Immature natural killer cell (primary cell): ENCODE data around the gene ABCG1. TPM values are rescaled to one million over a fixed set of nuclear protein-coding genes. Genes with fewer than 3 reads are reported as not detected.
A peak's percentile ranks its signal among the peaks of the same experiment; 100 is the strongest.

ENCODE experiments used
- DNase-seq, 3 donors: peaks; one replicate each; pipeline ENCODE4 v3.0.0; 2022; ENCODE audit warnings: mixed read lengths in 1 of 3
- H3K27ac Mint-ChIP-seq, 6 donors: one replicate each; pipeline ENCODE4 v1.8.0; 2020; ENCODE audit warnings: mixed read lengths in 6 of 6, mild to moderate bottlenecking in 5 of 6, inconsistent platforms in 4 of 6, moderate library complexity in 3 of 6
- H3K27me3 Mint-ChIP-seq, 3 donors: one replicate each; pipeline ENCODE4 v1.8.0; 2020 to 2021; ENCODE audit warnings: low read depth in 3 of 3, mild to moderate bottlenecking in 3 of 3, mixed read lengths in 3 of 3, moderate library complexity in 3 of 3, inconsistent platforms in 1 of 3
- H3K36me3 Mint-ChIP-seq, 3 donors: one replicate each; pipeline ENCODE4 v1.8.0; 2020; ENCODE audit warnings: mixed read lengths in 3 of 3, inconsistent platforms in 2 of 3, mild to moderate bottlenecking in 2 of 3
- H3K4me1 Mint-ChIP-seq, 2 donors: one replicate each; pipeline ENCODE4 v1.8.0; 2020; ENCODE audit warnings: inconsistent platforms in 2 of 2, mild to moderate bottlenecking in 2 of 2, mixed read lengths in 2 of 2, moderate library complexity in 1 of 2
- H3K4me3 Mint-ChIP-seq, 5 donors: one replicate each; pipeline ENCODE4 v1.8.0; 2020; ENCODE audit warnings: mild to moderate bottlenecking in 5 of 5, mixed read lengths in 5 of 5, inconsistent platforms in 3 of 5, moderate library complexity in 3 of 5
- H3K9me3 Mint-ChIP-seq, 6 donors: one replicate each; pipeline ENCODE4 v1.8.0; 2020; ENCODE audit warnings: mild to moderate bottlenecking in 6 of 6, mixed read lengths in 6 of 6, inconsistent platforms in 4 of 6, moderate library complexity in 3 of 6
- polyA plus RNA-seq, 3 donors: library from polyadenylated mRNA; unstranded; fragments of 300-500 nt; fragmentation: Illumina TruSeq; gene quantifications; one replicate each; pipeline ENCODE4 v1.2.3, GENCODE V29; 2021

ABCG1 gene
- polyA plus RNA-seq, 3 donors from 2014 or later, result 4.3 to 10.9 (median 8.2) TPM

GRCh38 chr21:42198929-42199867, 19.7 kb upstream of the ABCG1 start:
- peak overlapping the region; percentile 4 to 52 (median 25) for H3K4me3 Mint-ChIP-seq
- peak in 1 of 3 donors; percentile 38 for DNase-seq
- H3K4me1 Mint-ChIP-seq, result peaks cover 37 to 45% of the 10 kb centered on the region in 2 donors
- no peaks in the 10 kb centered on the region for H3K36me3 Mint-ChIP-seq
- no peaks in the 10 kb centered on the region for H3K9me3 Mint-ChIP-seq
- H3K27ac Mint-ChIP-seq, result peak overlapping the region in 3 of 6 donors; percentile 45 to 70 (median 64)
- peaks cover 3 to 9% (median 4%) of the 10 kb centered on the region in 3 donors for H3K27me3 Mint-ChIP-seq

- H3K27me3 Mint-ChIP-seq, result peaks cover 0 to 9% (median 4%) of the 10 kb centered on the region in 3 donors
- H3K4me3 Mint-ChIP-seq, result peak overlapping the region in 1 of 5 donors; percentile 21
- peak overlapping the region in 1 of 6 donors; percentile 64 for H3K27ac Mint-ChIP-seq
- peaks cover 37 to 40% of the 10 kb centered on the region in 2 donors for H3K4me1 Mint-ChIP-seq
- H3K36me3 Mint-ChIP-seq, result no peaks in the 10 kb centered on the region
- no peaks in the 10 kb centered on the region for H3K9me3 Mint-ChIP-seq
- DNase-seq, result no peak
Observed at GRCh38 chr21:42199868-42200463, 19.0 kb upstream of the ABCG1 start.

GRCh38 chr21:42200906-42201614, 17.9 kb upstream of the ABCG1 start:
- H3K36me3 Mint-ChIP-seq, result no peaks in the 10 kb centered on the region
- peak; percentile 29 to 46 (median 31) for DNase-seq
- H3K4me3 Mint-ChIP-seq, result peak overlapping the region in 3 of 5 donors; percentile 38 to 56 (median 41)
- H3K27ac Mint-ChIP-seq, result peak overlapping the region in 2 of 6 donors; percentile 59 to 71
- peaks cover 0 to 9% (median 2%) of the 10 kb centered on the region in 3 donors for H3K27me3 Mint-ChIP-seq
- H3K9me3 Mint-ChIP-seq, result no peaks in the 10 kb centered on the region
- peaks cover 34 to 37% of the 10 kb centered on the region in 2 donors for H3K4me1 Mint-ChIP-seq

GRCh38 chr21:42201615-42202161, 17.3 kb upstream of the ABCG1 start:
- Mint-ChIP-seq H3K27ac (no peak overlapping the region), H3K4me3 (no peak overlapping the region), H3K9me3 (no peaks in the 10 kb centered on the region), H3K36me3 (no peaks in the 10 kb centered on the region), H3K27me3 (peaks cover 0 to 6% (median 2%) of the 10 kb centered on the region in 3 donors), H3K4me1 (peaks cover 34 to 37% of the 10 kb centered on the region in 2 donors)
- DNase-seq, result no peak

GRCh38 chr21:42202321-42202720, 16.6 kb upstream of the ABCG1 start:
- H3K9me3 Mint-ChIP-seq, result no peaks in the 10 kb centered on the region
- peaks cover 34 to 37% of the 10 kb centered on the region in 2 donors for H3K4me1 Mint-ChIP-seq
- H3K36me3 Mint-ChIP-seq, result no peaks in the 10 kb centered on the region
- H3K4me3 Mint-ChIP-seq, result no peak overlapping the region
- DNase-seq, result no peak
- H3K27me3 Mint-ChIP-seq, result peaks cover 0 to 6% (median 4%) of the 10 kb centered on the region in 3 donors
- no peak overlapping the region for H3K27ac Mint-ChIP-seq

- no peak overlapping the region for H3K27ac Mint-ChIP-seq
Observed at GRCh38 chr21:42203321-42203720, 15.6 kb upstream of the ABCG1 start.

GRCh38 chr21:42203936-42204335, 15.0 kb upstream of the ABCG1 start:
- Mint-ChIP-seq H3K4me3 (no peak overlapping the region), H3K27ac (no peak overlapping the region), H3K9me3 (no peaks in the 10 kb centered on the region), H3K27me3 (peaks cover 3 to 9% (median 6%) of the 10 kb centered on the region in 3 donors), H3K36me3 (no peaks in the 10 kb centered on the region), H3K4me1 (peaks cover 23 to 28% of the 10 kb centered on the region in 2 donors)
- DNase-seq, result no peak

More at GRCh38 chr21:42203321-42203720, 15.6 kb upstream of the ABCG1 start:
- Mint-ChIP-seq H3K4me3 (no peak overlapping the region), H3K27me3 (peaks cover 0 to 7% (median 6%) of the 10 kb centered on the region in 3 donors), H3K9me3 (no peaks in the 10 kb centered on the region), H3K36me3 (no peaks in the 10 kb centered on the region), H3K4me1 (peaks cover 29 to 35% of the 10 kb centered on the region in 2 donors)
- DNase-seq, result no peak

- Mint-ChIP-seq H3K4me1 (no peaks in the 10 kb centered on the region), H3K4me3 (no peak overlapping the region), H3K36me3 (peaks cover 0 to 4% (median 3%) of the 10 kb centered on the region in 3 donors), H3K27ac (no peak overlapping the region), H3K9me3 (no peaks in the 10 kb centered on the region), H3K27me3 (peaks cover 4 to 7% (median 6%) of the 10 kb centered on the region in 3 donors)
- no peak for DNase-seq
Observed at GRCh38 chr21:42207426-42207825, 11.5 kb upstream of the ABCG1 start.

- Mint-ChIP-seq H3K27me3 (peaks cover 4 to 7% (median 6%) of the 10 kb centered on the region in 3 donors), H3K27ac (no peak overlapping the region), H3K9me3 (no peaks in the 10 kb centered on the region), H3K36me3 (peaks cover 0 to 4% (median 3%) of the 10 kb centered on the region in 3 donors), H3K4me3 (no peak overlapping the region), H3K4me1 (no peaks in the 10 kb centered on the region)
- DNase-seq, result no peak
Observed at GRCh38 chr21:42208036-42208435, 10.9 kb upstream of the ABCG1 start.

- H3K4me1 Mint-ChIP-seq, result no peaks in the 10 kb centered on the region
Observed at GRCh38 chr21:42208801-42209490, 10.0 kb upstream of the ABCG1 start.

GRCh38 chr21:42209801-42210479, 9.0 kb upstream of the ABCG1 start:
- peaks cover 0 to 7% (median 4%) of the 10 kb centered on the region in 3 donors for H3K27me3 Mint-ChIP-seq

More at GRCh38 chr21:42208801-42209490, 10.0 kb upstream of the ABCG1 start:
- peaks cover 0 to 7% (median 4%) of the 10 kb centered on the region in 3 donors for H3K27me3 Mint-ChIP-seq
- H3K27ac Mint-ChIP-seq, result no peak overlapping the region
- no peaks in the 10 kb centered on the region for H3K9me3 Mint-ChIP-seq
- H3K4me3 Mint-ChIP-seq, result no peak overlapping the region
- H3K36me3 Mint-ChIP-seq, result peaks cover 0 to 4% (median 3%) of the 10 kb centered on the region in 3 donors
- DNase-seq, result no peak

GRCh38 chr21:42212266-42212665, 6.7 kb upstream of the ABCG1 start:
- no peak overlapping the region for H3K4me3 Mint-ChIP-seq
- H3K36me3 Mint-ChIP-seq, result peaks cover 0 to 4% (median 3%) of the 10 kb centered on the region in 3 donors
- H3K27me3 Mint-ChIP-seq, result peaks cover 2 to 5% (median 4%) of the 10 kb centered on the region in 3 donors
- no peak for DNase-seq
- no peaks in the 10 kb centered on the region for H3K4me1 Mint-ChIP-seq
- no peak overlapping the region for H3K27ac Mint-ChIP-seq
- H3K9me3 Mint-ChIP-seq, result peaks cover 0 to 1% (median 0%) of the 10 kb centered on the region in 6 donors

More at GRCh38 chr21:42209801-42210479, 9.0 kb upstream of the ABCG1 start:
- Mint-ChIP-seq H3K27ac (no peak overlapping the region), H3K9me3 (no peaks in the 10 kb centered on the region), H3K36me3 (peaks cover 0 to 4% (median 3%) of the 10 kb centered on the region in 3 donors), H3K4me1 (no peaks in the 10 kb centered on the region), H3K4me3 (no peak overlapping the region)
- DNase-seq, result no peak
